ENCODE results near the gene SETX.

DNA sequence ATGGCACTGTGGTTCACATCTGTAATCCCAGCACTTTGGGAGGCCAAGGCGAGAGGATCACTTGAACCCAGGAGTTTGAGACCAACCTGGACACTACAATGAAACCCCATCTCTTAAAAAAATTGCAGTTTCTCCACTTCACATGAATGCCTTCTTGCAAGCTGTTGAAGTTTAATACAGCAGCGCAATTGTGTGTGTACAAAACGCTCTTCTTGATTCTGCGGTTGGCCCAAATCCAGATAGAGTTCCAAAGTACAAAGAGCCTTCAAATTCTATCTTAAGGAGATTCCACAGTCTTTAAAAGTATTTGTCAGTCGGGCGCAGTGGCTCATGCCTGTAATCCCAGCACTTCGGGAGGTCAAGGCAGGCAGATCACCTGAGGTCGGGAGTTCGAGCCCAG, 9.3 kb upstream of the SETX start:
- TF ChIP-seq, protein P1, sequence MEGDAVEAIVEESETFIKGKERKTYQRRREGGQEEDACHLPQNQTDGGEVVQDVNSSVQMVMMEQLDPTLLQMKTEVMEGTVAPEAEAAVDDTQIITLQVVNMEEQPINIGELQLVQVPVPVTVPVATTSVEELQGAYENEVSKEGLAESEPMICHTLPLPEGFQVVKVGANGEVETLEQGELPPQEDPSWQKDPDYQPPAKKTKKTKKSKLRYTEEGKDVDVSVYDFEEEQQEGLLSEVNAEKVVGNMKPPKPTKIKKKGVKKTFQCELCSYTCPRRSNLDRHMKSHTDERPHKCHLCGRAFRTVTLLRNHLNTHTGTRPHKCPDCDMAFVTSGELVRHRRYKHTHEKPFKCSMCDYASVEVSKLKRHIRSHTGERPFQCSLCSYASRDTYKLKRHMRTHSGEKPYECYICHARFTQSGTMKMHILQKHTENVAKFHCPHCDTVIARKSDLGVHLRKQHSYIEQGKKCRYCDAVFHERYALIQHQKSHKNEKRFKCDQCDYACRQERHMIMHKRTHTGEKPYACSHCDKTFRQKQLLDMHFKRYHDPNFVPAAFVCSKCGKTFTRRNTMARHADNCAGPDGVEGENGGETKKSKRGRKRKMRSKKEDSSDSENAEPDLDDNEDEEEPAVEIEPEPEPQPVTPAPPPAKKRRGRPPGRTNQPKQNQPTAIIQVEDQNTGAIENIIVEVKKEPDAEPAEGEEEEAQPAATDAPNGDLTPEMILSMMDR (IDR thresholded peaks at IDR 0.05), result no peak
- TF ChIP-seq EZH2 (IDR thresholded peaks at IDR 0.05), result no peak
- no peak for TF ChIP-seq EZH2phosphoT487 (IDR thresholded peaks at IDR 0.05)
